Measurements from ENCODE around the gene MCTP1. TPM values are rescaled to one million over a fixed set of nuclear protein-coding genes. Genes with fewer than 3 reads are reported as not detected.

Gene MCTP1
- total and polyA plus RNA-seq, 10 of the 15 experiments (the other 5 are each of a cell fraction or from before 2014, with no cell fraction given), result 12.6 to 45.9 (median 18.8) TPM

DNA sequence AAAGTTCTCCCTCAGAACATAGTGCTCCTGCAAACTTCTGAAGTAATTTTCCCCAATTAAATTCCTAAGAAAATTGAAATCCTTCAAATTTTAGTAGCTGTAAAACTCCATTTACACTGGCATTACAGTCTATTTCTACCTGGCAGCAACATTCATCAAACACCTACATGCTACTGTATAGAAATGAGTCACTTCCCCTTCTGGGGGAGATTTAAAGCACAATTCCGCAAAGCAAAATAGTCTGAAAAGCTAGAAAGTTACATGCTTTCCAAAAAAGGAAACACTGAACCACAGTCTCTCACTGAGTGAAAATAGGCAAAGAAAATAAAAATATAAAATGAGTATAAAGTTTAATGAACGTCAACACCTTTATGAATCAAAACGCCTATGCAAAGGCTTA is 43.3 kb downstream of the MCTP1 start (continued):
- TF ChIP-seq EP300 (IDR thresholded peaks at IDR 0.05; ENCODE audit: borderline replicate concordance in 1 of 2, control insufficient read depth in 1 of 2, low read depth in 2 of 2, low read length in 2 of 2) (peak in 1 of 2 experiments; percentile 89; a peak in 2 of 4 replicates), YY1 (IDR thresholded peaks at IDR 0.05; ENCODE audit: low read depth, low read length) (no peak), EED (IDR thresholded peaks at IDR 0.05; ENCODE audit: low read depth) (no peak), ZNF207 (IDR thresholded peaks at IDR 0.05; ENCODE audit: borderline replicate concordance) (no peak), RELA (IDR thresholded peaks at IDR 0.05; ENCODE audit: borderline replicate concordance, partially characterized antibody) (no peak), CHD1 (IDR thresholded peaks at IDR 0.05; ENCODE audit: low read depth, low read length) (no peak), ZBED1 (IDR thresholded peaks at IDR 0.05; ENCODE audit: borderline replicate concordance) (no peak), NFXL1 (IDR thresholded peaks at IDR 0.05; ENCODE audit: borderline replicate concordance) (no peak), CREB1 (IDR thresholded peaks at IDR 0.05; ENCODE audit: low read depth) (peak; percentile 45; the same call in 1 of the 2 replicates), POLR2AphosphoS5 (IDR thresholded peaks at IDR 0.05; ENCODE audit: low read length) (no peak), PAX5 (IDR thresholded peaks at IDR 0.05; ENCODE audit: borderline replicate concordance, low read depth, low read length) (0 out of 2 replicates have a peak, but pooled peaks have one; percentile 8), WRNIP1 (IDR thresholded peaks at IDR 0.05; ENCODE audit: borderline replicate concordance, low read depth, low read length) (no peak)
- TF ChIP-seq, protein P1, sequence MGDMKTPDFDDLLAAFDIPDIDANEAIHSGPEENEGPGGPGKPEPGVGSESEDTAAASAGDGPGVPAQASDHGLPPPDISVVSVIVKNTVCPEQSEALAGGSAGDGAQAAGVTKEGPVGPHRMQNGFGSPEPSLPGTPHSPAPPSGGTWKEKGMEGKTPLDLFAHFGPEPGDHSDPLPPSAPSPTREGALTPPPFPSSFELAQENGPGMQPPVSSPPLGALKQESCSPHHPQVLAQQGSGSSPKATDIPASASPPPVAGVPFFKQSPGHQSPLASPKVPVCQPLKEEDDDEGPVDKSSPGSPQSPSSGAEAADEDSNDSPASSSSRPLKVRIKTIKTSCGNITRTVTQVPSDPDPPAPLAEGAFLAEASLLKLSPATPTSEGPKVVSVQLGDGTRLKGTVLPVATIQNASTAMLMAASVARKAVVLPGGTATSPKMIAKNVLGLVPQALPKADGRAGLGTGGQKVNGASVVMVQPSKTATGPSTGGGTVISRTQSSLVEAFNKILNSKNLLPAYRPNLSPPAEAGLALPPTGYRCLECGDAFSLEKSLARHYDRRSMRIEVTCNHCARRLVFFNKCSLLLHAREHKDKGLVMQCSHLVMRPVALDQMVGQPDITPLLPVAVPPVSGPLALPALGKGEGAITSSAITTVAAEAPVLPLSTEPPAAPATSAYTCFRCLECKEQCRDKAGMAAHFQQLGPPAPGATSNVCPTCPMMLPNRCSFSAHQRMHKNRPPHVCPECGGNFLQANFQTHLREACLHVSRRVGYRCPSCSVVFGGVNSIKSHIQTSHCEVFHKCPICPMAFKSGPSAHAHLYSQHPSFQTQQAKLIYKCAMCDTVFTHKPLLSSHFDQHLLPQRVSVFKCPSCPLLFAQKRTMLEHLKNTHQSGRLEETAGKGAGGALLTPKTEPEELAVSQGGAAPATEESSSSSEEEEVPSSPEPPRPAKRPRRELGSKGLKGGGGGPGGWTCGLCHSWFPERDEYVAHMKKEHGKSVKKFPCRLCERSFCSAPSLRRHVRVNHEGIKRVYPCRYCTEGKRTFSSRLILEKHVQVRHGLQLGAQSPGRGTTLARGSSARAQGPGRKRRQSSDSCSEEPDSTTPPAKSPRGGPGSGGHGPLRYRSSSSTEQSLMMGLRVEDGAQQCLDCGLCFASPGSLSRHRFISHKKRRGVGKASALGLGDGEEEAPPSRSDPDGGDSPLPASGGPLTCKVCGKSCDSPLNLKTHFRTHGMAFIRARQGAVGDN (IDR thresholded peaks at IDR 0.05), result no peak
- TF ChIP-seq, protein P2, sequence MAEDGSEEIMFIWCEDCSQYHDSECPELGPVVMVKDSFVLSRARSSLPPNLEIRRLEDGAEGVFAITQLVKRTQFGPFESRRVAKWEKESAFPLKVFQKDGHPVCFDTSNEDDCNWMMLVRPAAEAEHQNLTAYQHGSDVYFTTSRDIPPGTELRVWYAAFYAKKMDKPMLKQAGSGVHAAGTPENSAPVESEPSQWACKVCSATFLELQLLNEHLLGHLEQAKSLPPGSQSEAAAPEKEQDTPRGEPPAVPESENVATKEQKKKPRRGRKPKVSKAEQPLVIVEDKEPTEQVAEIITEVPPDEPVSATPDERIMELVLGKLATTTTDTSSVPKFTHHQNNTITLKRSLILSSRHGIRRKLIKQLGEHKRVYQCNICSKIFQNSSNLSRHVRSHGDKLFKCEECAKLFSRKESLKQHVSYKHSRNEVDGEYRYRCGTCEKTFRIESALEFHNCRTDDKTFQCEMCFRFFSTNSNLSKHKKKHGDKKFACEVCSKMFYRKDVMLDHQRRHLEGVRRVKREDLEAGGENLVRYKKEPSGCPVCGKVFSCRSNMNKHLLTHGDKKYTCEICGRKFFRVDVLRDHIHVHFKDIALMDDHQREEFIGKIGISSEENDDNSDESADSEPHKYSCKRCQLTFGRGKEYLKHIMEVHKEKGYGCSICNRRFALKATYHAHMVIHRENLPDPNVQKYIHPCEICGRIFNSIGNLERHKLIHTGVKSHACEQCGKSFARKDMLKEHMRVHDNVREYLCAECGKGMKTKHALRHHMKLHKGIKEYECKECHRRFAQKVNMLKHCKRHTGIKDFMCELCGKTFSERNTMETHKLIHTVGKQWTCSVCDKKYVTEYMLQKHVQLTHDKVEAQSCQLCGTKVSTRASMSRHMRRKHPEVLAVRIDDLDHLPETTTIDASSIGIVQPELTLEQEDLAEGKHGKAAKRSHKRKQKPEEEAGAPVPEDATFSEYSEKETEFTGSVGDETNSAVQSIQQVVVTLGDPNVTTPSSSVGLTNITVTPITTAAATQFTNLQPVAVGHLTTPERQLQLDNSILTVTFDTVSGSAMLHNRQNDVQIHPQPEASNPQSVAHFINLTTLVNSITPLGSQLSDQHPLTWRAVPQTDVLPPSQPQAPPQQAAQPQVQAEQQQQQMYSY (CRISPR knock-in tag; IDR thresholded peaks at IDR 0.05), result no peak
- TF ChIP-seq, protein P3, sequence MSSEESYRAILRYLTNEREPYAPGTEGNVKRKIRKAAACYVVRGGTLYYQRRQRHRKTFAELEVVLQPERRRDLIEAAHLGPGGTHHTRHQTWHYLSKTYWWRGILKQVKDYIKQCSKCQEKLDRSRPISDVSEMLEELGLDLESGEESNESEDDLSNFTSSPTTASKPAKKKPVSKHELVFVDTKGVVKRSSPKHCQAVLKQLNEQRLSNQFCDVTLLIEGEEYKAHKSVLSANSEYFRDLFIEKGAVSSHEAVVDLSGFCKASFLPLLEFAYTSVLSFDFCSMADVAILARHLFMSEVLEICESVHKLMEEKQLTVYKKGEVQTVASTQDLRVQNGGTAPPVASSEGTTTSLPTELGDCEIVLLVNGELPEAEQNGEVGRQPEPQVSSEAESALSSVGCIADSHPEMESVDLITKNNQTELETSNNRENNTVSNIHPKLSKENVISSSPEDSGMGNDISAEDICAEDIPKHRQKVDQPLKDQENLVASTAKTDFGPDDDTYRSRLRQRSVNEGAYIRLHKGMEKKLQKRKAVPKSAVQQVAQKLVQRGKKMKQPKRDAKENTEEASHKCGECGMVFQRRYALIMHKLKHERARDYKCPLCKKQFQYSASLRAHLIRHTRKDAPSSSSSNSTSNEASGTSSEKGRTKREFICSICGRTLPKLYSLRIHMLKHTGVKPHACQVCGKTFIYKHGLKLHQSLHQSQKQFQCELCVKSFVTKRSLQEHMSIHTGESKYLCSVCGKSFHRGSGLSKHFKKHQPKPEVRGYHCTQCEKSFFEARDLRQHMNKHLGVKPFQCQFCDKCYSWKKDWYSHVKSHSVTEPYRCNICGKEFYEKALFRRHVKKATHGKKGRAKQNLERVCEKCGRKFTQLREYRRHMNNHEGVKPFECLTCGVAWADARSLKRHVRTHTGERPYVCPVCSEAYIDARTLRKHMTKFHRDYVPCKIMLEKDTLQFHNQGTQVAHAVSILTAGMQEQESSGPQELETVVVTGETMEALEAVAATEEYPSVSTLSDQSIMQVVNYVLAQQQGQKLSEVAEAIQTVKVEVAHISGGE (CRISPR knock-in tag; IDR thresholded peaks at IDR 0.05), result no peak
- TF ChIP-seq, protein P4, sequence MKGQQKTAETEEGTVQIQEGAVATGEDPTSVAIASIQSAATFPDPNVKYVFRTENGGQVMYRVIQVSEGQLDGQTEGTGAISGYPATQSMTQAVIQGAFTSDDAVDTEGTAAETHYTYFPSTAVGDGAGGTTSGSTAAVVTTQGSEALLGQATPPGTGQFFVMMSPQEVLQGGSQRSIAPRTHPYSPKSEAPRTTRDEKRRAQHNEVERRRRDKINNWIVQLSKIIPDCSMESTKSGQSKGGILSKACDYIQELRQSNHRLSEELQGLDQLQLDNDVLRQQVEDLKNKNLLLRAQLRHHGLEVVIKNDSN (IDR thresholded peaks at IDR 0.05; ENCODE audit: borderline replicate concordance, extremely low read length, insufficient read depth, low read depth, low read length), result no peak
- TF ChIP-seq, protein P5, sequence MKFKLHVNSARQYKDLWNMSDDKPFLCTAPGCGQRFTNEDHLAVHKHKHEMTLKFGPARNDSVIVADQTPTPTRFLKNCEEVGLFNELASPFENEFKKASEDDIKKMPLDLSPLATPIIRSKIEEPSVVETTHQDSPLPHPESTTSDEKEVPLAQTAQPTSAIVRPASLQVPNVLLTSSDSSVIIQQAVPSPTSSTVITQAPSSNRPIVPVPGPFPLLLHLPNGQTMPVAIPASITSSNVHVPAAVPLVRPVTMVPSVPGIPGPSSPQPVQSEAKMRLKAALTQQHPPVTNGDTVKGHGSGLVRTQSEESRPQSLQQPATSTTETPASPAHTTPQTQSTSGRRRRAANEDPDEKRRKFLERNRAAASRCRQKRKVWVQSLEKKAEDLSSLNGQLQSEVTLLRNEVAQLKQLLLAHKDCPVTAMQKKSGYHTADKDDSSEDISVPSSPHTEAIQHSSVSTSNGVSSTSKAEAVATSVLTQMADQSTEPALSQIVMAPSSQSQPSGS (IDR thresholded peaks at IDR 0.05; ENCODE audit: low read length), result peak; percentile 92

Data from GM12878 (cell line).